Natural killer cell (primary cell): ENCODE data around the gene PROS1. TPM values are rescaled to one million over a fixed set of nuclear protein-coding genes. Genes with fewer than 3 reads are reported as not detected.
"Not testable (repeated sequence)": the region's sequence is repeated elsewhere in the genome, so short reads cannot be mapped to it uniquely, and the experiment has no call there.

Experiments
- ATAC-seq, 3 donors: fragments of 150-1000 bp in 2 of 3; fragments of 200-7000 bp in 1 of 3; cut with Tn5 transposase; 1 replicate in 1 of 3; 2 replicates in 2 of 3; pipeline ENCODE4 v1.10.0; 2021; ENCODE audit warnings: mild to moderate bottlenecking in 2 of 3, moderate library complexity in 2 of 3
- DNase-seq, 2 donors: peaks; one replicate each; pipeline versions ENCODE4 v3.0.0 to v3.0.0-alpha.2; 2013 to 2021; ENCODE audit warnings: mixed read lengths in 1 of 2
- H3K27ac ChIP-seq: one replicate; pipeline ENCODE4 v1.5.1; 2013; ENCODE audit warnings: mild to moderate bottlenecking, low read length
- H3K27me3 ChIP-seq: one replicate; pipeline ENCODE4 v1.6.1; 2013; ENCODE audit warnings: low read length; ENCODE audit not compliant: control insufficient read depth, insufficient read depth
- H3K36me3 ChIP-seq: one replicate; pipeline ENCODE4 v1.6.1; 2013; ENCODE audit warnings: low read length; ENCODE audit not compliant: control insufficient read depth, insufficient read depth
- H3K4me1 ChIP-seq: one replicate; pipeline ENCODE4 v1.6.1; 2013; ENCODE audit warnings: low read length; ENCODE audit not compliant: control insufficient read depth, insufficient read depth
- H3K4me3 ChIP-seq: one replicate; pipeline ENCODE4 v1.5.1; 2013; ENCODE audit warnings: low read length
- H3K9me3 ChIP-seq: one replicate; pipeline ENCODE4 v1.6.1; 2013; ENCODE audit warnings: low read length; ENCODE audit not compliant: control insufficient read depth, insufficient read depth
- H3K27ac Mint-ChIP-seq, 2 donors: one replicate each; pipeline ENCODE4 v1.8.0; 2022; ENCODE audit warnings: mild to moderate bottlenecking in 2 of 2, mixed read lengths in 2 of 2, moderate library complexity in 1 of 2
- H3K27me3 Mint-ChIP-seq, 2 donors: one replicate each; pipeline ENCODE4 v1.8.0; 2022; ENCODE audit warnings: low read depth in 2 of 2, mixed read lengths in 2 of 2
- H3K36me3 Mint-ChIP-seq: one replicate; pipeline ENCODE4 v1.8.0; 2022; ENCODE audit warnings: mixed read lengths
- H3K4me1 Mint-ChIP-seq, 2 donors: one replicate each; pipeline ENCODE4 v1.8.0; 2022; ENCODE audit warnings: mixed read lengths in 2 of 2
- H3K4me3 Mint-ChIP-seq: one replicate; pipeline ENCODE4 v1.8.0; 2022; ENCODE audit warnings: mild to moderate bottlenecking, moderate library complexity, mixed read lengths
- H3K9me3 Mint-ChIP-seq, 2 donors: one replicate each; pipeline ENCODE4 v1.8.0; 2022; ENCODE audit warnings: mixed read lengths in 2 of 2
- WGBS: methylation state at CpG from one replicate; pipeline ENCODE4 v1.1.7; 2013; ENCODE audit warnings: missing lambda C conversion rate; ENCODE audit not compliant: insufficient coverage; 5-methylcytosine and 5-hydroxymethylcytosine counted together
- intact Hi-C: fragments of 100-400 bp; cut with micrococcal nuclease; formaldehyde crosslinking; loops from one replicate; pipeline ENCODE4 v1.14.2; 2022
- total RNA-seq, 4 donors: library from RNA; stranded (reverse); fragments of 120-200 nt in 1 of 4; gene quantifications; one replicate each; pipeline versions ENCODE4 v1.2.3 to v1.2.4, GENCODE V29; 2013 to 2022
- TF ChIP-seq, protein P1 (sequence below): fragments of 200-600 bp; IDR thresholded peaks from one replicate; pipeline ENCODE4 v1.8.0; 2022; ENCODE audit warnings: antibody characterized with exemption

Gene PROS1
- total RNA-seq, 3 donors from 2014 or later (not counting 1 experiment from before 2014, with no cell fraction given): 0.25 to 1.4 (median 0.68) TPM

GRCh38 chr3:93867425-93867824 lies 106.3 kb downstream of the PROS1 start:
- no peak overlapping the region for H3K4me3 Mint-ChIP-seq
- Histone ChIP-seq H3K4me1 (no peaks in the 10 kb centered on the region), H3K9me3 (no peaks in the 10 kb centered on the region), H3K36me3 (no peaks in the 10 kb centered on the region), H3K4me3 (no peak overlapping the region), H3K27me3 (no peaks in the 10 kb centered on the region), H3K27ac (no peak overlapping the region)
- TF ChIP-seq, protein P1, sequence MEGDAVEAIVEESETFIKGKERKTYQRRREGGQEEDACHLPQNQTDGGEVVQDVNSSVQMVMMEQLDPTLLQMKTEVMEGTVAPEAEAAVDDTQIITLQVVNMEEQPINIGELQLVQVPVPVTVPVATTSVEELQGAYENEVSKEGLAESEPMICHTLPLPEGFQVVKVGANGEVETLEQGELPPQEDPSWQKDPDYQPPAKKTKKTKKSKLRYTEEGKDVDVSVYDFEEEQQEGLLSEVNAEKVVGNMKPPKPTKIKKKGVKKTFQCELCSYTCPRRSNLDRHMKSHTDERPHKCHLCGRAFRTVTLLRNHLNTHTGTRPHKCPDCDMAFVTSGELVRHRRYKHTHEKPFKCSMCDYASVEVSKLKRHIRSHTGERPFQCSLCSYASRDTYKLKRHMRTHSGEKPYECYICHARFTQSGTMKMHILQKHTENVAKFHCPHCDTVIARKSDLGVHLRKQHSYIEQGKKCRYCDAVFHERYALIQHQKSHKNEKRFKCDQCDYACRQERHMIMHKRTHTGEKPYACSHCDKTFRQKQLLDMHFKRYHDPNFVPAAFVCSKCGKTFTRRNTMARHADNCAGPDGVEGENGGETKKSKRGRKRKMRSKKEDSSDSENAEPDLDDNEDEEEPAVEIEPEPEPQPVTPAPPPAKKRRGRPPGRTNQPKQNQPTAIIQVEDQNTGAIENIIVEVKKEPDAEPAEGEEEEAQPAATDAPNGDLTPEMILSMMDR: no peak
- no peaks in the 10 kb centered on the region for H3K27me3 Mint-ChIP-seq
- peaks cover 11 to 21% of the 10 kb centered on the region in 2 donors for H3K9me3 Mint-ChIP-seq
- intact Hi-C loops: no loop called here
- no peaks in the 10 kb centered on the region for H3K36me3 Mint-ChIP-seq
- no peak overlapping the region for H3K27ac Mint-ChIP-seq
- DNase-seq: no peak
- no peak for ATAC-seq
- no peaks in the 10 kb centered on the region for H3K4me1 Mint-ChIP-seq

DNA sequence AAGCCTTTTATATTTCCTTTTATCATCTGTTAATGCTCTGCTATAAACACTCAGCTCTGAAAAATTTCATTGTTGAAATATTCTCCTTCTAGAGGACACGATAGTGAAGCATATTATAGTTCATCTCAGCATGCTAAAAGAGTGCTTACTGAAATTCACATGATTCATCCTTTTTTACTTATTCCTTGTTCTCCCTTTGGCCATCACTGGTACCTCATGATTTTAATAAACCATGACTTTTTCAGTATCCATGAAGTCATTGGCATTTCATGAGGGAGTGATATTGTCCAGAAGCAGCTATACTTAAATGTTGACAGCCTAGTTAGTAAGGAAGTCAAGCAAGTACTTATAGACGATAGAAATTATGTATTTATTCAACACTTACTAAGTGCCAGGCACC lies 112.7 kb downstream of the PROS1 start:
- no peaks in the 10 kb centered on the region for H3K27me3 ChIP-seq
- no peaks in the 10 kb centered on the region for H3K4me1 ChIP-seq
- no peak overlapping the region for H3K27ac ChIP-seq
- H3K9me3 Mint-ChIP-seq: peaks cover 11 to 20% of the 10 kb centered on the region in 2 donors
- no peaks in the 10 kb centered on the region for H3K27me3 Mint-ChIP-seq
- H3K9me3 ChIP-seq: no peaks in the 10 kb centered on the region
- H3K36me3 Mint-ChIP-seq: no peaks in the 10 kb centered on the region
- no peak overlapping the region for H3K4me3 Mint-ChIP-seq
- no peak overlapping the region for H3K4me3 ChIP-seq
- no peak overlapping the region for H3K27ac Mint-ChIP-seq
- DNase-seq (no peak), ATAC-seq (no peak)
- H3K36me3 ChIP-seq: no peaks in the 10 kb centered on the region
- TF ChIP-seq, protein P1: no peak
- WGBS: 83% methylated on average over 1 of the region's 2 CpGs
- no peaks in the 10 kb centered on the region for H3K4me1 Mint-ChIP-seq
- intact Hi-C loops: no loop called here

GRCh38 chr3:93855401-93855800 lies 118.3 kb downstream of the PROS1 start:
- Mint-ChIP-seq H3K9me3 (peaks cover 11 to 30% of the 10 kb centered on the region in 2 donors), H3K27ac (no peak overlapping the region), H3K36me3 (no peaks in the 10 kb centered on the region), H3K4me1 (no peaks in the 10 kb centered on the region), H3K27me3 (no peaks in the 10 kb centered on the region), H3K4me3 (no peak overlapping the region)
- no peaks in the 10 kb centered on the region for H3K36me3 ChIP-seq
- TF ChIP-seq, protein P1: no peak
- no peaks in the 10 kb centered on the region for H3K27me3 ChIP-seq
- intact Hi-C loops: no loop called here
- 71% methylated on average over 3 of the region's 3 CpGs for WGBS
- H3K4me3 ChIP-seq: no peak overlapping the region
- no peak for ATAC-seq
- no peak overlapping the region for H3K27ac ChIP-seq
- H3K4me1 ChIP-seq: no peaks in the 10 kb centered on the region
- no peak for DNase-seq
- H3K9me3 ChIP-seq: peaks cover 3% of the 10 kb centered on the region

GRCh38 chr3:93852228-93852627 lies 121.5 kb downstream of the PROS1 start:
- H3K9me3 Mint-ChIP-seq: peaks cover 12 to 25% of the 10 kb centered on the region in 2 donors
- ATAC-seq, H3K9me3 ChIP-seq, H3K36me3 Mint-ChIP-seq, H3K4me1 Mint-ChIP-seq, H3K27ac ChIP-seq, H3K4me1 ChIP-seq, intact Hi-C loops, DNase-seq, H3K27me3 Mint-ChIP-seq, H3K4me3 Mint-ChIP-seq, H3K27me3 ChIP-seq, H3K27ac Mint-ChIP-seq, H3K4me3 ChIP-seq, H3K36me3 ChIP-seq: not testable (repeated sequence)
- 81% methylated on average over 7 of the region's 7 CpGs for WGBS
